Activated naive CD4-positive, alpha-beta T cell (primary cell): Measurements from ENCODE around the gene ANXA5.
"Not testable (repeated sequence)": the region's sequence is repeated elsewhere in the genome, so short reads cannot be mapped to it uniquely, and the experiment has no call there.

Source experiments
- DNase-seq, 4 experiments: peaks; one replicate each; lab custom pipeline; 2025; lab: John Stamatoyannopoulos, UW

Gene ANXA5

DNA sequence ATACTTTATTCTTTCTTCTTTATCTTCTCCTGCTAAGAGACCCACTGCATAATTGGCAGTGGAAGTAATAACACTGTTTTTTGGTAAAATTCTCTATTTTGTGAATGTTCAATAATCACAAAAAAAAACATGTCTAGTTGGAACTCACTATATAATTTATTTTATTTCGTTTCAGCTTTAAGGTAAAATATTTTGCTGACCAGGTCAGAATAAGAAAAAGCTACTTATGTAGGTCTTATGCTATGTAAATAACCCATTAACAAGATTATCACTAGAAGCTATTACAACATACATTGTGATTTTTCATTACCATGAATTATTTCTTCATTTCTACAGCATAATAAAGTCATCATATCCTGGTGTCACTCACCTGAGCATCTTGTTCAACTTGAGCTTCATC is 19.3 kb downstream of the ANXA5 start:
- no peak for DNase-seq

GRCh38 chr4:121676345-121677075 is 20.3 kb downstream of the ANXA5 start:
- DNase-seq = no peak

DNA sequence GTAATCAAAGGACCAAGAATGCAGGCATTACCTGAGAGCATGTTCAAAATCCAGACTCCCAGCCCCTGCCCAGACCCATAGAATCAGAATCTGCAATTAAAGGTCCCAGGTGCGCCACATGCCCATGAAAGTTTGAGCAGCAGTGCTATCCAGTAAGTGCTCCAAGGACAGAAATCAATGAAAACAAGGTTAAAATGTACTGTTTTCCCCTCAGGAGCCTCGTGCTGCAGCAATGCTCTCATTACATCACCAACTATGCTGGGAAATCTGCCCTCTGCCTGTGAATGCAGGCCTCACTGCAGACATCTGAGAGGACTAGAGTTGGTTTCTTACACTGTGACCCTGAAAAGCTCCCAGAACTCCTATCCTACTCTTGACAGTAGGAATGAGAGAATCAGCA is 21.1 kb downstream of the ANXA5 start:
- no peak for DNase-seq

GRCh38 chr4:121674696-121675095 is 22.1 kb downstream of the ANXA5 start:
- no peak for DNase-seq

GRCh38 chr4:121674191-121674590 is 22.6 kb downstream of the ANXA5 start:
- no peak for DNase-seq

DNA sequence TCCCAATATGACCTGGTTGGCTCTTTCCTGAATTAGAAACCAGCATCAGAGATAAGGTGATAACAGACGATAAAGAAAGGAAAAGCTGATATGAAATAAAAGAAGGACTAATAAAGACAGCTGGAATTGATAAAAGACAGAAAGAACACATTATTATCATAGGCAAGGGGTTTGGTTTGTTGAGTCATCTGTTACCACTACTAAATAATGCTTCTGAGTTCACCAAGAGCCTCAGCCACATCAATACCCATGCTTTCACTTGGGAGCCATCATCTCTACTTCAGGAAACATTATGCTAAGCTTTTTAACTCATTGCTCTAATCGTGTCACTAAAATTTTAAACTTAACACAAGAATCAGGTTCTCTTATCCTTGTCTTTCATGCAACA is 27.6 kb downstream of the ANXA5 start:
- DNase-seq = no peak

DNA sequence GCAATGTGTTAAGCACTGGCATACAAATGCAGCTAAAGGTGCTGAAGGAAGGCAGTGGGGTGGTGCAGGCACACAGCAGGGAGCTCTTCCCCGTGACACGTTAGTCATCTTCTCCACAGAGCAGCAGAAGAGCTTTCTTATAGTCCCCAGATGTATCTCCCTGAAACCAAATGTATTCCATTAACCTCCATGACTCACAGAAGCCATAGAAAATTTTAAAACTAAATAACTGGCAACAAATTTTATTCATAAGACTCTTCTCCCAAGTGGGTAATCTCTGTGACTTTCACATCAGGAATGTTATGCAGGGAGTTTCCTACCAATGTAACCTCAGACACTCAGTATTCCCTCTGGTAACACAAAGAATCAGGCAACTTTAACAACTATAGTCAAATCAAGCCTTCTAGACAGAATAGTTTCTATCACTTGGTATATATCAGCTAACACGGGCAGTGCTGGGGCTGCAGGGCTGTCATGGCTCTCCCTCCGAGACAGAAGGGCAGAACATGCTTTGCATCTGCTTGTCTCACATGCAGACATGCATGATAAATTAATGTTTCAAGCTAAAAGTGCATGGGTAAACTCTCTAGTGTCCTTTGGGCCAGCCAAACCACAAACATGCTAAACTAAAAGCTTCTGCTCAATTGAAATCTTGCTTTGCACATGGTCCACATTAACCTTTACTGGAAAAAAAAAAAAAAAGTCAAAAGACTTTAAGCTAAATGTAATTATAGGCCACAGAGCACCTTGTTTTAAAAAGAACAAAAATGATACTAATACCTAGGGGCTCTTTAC is 28.2 kb downstream of the ANXA5 start:
- no peak for DNase-seq

DNA sequence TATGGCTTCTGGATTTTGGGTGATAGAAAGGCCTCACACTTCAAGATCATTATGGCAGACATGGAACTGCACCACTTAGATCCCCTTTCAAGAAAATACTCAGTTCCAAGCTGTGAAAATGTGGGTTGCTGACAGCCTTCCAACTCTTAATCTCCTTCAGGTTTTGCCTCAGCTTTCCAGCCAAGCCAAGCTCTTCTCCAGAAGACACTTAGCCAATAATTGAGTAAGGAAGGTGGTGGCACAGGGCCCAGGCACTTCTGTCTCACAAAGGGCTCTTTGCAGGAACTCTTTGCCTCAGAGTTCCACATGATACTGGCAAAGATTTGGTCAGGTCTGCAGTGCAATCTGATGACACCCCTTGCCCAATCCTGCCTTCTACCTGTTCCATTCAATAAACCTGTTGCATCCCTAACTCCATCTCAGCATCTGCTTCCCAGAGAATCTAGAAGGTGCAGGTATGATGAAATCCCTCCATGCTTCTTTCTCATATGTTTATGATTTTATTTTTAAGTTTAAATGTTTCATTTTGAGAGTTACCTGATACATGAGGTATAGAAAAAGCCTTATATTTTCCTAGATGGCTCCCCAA is 30.6 kb downstream of the ANXA5 start:
- no peak for DNase-seq

DNA sequence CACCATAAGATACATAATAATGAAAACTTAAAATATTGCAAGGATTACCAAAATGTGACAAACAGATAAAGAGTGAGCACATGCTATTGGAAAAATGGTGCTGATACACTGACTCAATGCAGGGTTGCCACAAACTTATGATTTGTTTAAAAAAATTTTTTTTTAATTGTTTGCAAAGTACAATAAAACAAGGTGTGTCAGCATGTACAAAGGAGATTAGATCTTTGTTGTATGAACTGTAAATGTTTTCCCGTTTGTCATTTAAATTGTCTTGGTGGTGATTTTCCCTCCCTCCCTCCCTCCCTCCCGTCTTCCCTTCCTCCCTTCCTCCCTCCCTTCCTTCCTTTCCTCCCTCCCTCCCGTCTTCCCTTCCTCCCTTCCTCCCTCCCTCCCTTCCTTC is 31.4 kb downstream of the ANXA5 start:
- DNase-seq = no peak

DNA sequence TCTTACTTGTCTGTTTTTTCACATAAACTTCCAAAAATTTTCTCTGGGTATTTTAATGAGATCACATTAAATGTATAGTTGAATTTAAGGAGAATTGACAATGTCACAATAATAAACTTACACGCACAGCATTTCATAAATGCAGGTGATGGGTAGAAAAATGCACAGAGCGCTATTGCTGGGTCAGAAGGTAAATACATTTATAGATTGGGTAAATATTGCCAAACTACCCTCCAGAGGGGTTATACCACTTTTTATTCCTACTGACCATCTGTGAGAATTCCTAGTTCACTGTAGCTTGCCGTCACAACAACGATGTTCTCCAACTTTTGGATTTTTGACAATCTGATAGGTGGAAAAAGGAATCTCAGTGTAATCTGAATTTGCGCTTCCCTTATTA is 34.6 kb downstream of the ANXA5 start:
- no peak for DNase-seq

DNA sequence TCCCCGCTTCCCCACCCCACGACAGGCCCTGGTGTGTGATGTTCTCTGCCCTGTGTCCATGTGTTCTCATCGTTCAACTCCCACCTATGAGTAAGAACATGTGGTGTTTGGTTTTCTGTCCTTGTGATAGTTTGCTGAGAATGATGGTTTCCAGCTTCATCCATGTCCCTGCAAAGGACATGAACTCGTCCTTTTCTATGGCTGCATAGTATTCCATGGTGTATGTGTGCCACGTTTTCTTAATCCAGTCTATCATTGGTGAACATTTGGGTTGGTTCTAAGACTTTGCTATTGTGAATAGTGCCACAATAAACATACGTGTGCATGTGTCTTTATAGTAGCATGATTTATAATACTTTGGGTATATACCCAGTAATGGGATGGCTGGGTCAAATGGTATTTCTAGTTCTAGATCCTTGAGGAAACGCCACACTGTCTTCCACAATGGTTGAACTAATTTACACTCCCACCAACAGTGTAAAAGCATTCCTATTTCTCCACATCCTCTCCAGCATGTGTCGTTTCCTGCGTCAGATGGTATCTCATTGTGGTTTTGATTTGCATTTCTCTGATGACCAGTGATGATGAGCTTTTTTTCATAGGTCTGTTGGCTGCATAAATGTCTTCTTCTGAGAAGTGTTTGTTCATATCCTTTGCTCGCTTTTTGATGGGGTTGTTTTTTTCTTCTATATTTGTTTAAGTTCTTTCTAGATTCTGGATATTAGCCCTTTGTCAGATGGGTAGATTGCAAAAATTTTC is 36.4 kb downstream of the ANXA5 start:
- DNase-seq = not testable (repeated sequence)

- no peak for DNase-seq
Measured at GRCh38 chr4:121658125-121658524, 38.7 kb downstream of the ANXA5 start.

GRCh38 chr4:121656269-121656641 is 40.5 kb downstream of the ANXA5 start:
- no peak for DNase-seq

DNA sequence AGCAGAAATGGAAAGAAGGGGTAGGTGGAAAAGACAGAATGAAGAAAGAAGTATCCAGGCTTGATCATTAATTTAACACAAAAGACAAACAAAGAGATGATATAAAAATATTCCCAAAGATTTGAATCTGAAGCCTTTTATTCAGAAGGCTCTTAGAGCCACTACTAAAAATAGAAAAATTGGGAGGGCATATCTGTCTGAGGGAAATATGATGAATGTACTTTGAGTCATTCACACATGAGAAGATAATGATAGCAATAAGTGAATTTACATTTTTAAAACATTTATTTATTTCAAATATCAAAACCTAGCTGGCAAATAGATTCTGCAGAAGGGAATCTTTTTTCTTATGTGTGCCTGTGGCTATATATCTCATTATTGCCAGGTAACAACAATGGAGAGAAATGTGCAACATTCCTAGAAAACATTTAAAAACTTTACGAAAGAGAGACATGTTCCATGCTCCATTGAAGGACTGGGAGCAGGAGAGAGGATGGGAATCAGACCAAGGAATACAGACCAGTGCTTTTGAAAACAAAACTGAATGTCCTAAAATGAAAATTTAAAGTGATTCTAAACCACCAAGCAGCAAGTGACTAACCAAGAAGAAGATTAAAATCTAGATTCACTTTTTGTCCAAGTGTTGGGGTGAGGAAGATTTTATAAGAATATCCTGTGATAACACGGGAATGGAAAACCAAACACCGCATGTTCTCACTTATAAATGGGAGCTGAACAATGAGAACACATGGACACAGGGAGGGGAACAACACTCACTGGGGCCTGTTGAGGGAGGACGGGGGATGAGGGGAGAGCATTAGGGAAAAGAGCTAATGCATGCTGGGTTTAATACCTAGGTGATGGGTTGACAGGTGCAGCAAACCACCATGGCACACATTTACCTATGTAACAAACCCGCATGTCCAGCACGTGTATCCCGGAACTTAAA is 41.2 kb downstream of the ANXA5 start:
- DNase-seq = no peak

- DNase-seq = no peak
Measured at GRCh38 chr4:121654738-121655137, 42.0 kb downstream of the ANXA5 start.

- DNase-seq = no peak
Measured at GRCh38 chr4:121653986-121654385, 42.8 kb downstream of the ANXA5 start.

DNA sequence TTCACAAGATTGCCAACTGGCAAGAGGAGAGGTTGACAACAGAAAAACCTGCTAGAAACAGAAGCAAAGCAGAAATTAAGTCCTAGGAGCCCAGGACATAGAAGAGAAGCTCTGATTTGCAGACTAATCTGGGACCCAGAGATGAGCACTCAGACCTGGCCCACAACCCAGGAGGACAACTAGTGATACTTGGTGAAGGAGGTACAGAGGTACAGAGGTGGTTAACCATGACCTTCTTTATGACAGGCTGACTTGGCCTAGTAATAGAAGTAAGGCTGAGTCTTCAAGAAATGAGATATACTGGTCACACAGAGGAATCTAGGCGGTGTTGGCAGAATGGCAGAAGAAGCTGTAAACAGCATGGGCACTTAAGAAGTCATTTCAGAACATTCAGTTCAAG is 43.6 kb downstream of the ANXA5 start:
- no peak for DNase-seq

GRCh38 chr4:121651597-121651996 is 45.2 kb downstream of the ANXA5 start:
- no peak for DNase-seq

DNA sequence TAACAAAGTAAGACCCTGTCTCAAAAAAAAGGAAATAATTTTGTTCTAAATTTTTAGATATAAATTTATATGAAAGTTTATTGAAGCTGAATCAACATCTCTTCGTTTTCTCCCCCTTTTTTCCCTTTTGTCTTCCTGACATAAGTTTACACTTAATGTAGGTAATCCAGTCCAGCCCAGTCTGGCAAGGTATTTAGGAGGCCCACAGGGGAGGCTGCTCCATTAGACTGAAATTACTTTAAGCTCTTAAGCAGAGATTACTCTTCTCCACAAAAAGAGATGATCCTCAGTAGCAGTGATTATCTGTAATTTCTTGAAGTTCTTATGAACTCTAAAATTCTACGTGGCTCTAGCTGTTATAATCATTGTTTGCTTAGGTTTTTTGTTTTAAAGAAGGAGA is 46.0 kb downstream of the ANXA5 start:
- DNase-seq = no peak

GRCh38 chr4:121648516-121648915 is 48.3 kb downstream of the ANXA5 start:
- DNase-seq = no peak

GRCh38 chr4:121642876-121643585 is 53.7 kb downstream of the ANXA5 start:
- no peak for DNase-seq
